ENCODE results near the gene SFMBT1.

The SFMBT1 gene

DNA sequence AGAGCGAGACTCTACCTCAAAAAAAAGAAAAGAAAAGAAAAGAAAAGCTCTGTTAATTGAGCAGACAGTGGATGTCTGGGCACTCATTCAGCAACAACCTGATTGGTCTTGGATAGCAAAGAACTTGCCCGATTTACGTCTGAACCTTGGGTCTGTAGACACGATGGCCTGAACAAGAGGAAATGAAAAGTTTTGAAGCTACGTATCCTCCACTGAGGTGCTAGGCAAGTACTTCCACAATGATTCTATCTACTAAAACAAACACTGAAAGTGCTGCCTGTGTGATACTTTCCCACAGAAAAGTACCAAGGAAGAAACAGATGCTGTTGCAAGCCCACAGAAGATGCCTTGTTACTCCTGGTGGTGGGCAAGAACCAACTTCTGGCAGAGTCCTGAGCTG, 189.2 kb downstream of the SFMBT1 start:
- H3K79me1 ChIP-seq (replicated peaks; ENCODE audit: low read length, poor library complexity, severe bottlenecking): peaks cover 17% of the 10 kb centered on the region
- peaks cover 11% of the 10 kb centered on the region for H3K4me1 ChIP-seq (ENCODE audit: control insufficient read depth, insufficient read depth, low read depth, low read length)
- H3K4ac ChIP-seq (ENCODE audit: low read depth in 1 of 2, low read length in 2 of 2): no peak overlapping the region
- H2AFZ ChIP-seq (ENCODE audit: low read depth, low read length): no peak overlapping the region
- H3K9me3 ChIP-seq (ENCODE audit: control insufficient read depth, low read length): no peaks in the 10 kb centered on the region
- peaks cover 15 to 18% of the 10 kb centered on the region in 2 experiments for H3K36me3 ChIP-seq (ENCODE audit: control insufficient read depth in 1 of 2, insufficient read depth in 2 of 2, low read depth in 1 of 2, low read length in 2 of 2)
- over 99% methylated on average over 5 of the region's 5 CpGs for WGBS
- H3K18ac ChIP-seq (ENCODE audit: low read depth in 1 of 2, low read length in 2 of 2): no peak overlapping the region
- H4K91ac ChIP-seq (ENCODE audit: low read length): no peak overlapping the region
- H2BK12ac ChIP-seq (ENCODE audit: low read length in 2 of 2): no peak overlapping the region
- no peak overlapping the region for H2BK5ac ChIP-seq (ENCODE audit: low read depth, low read length, poor library complexity, severe bottlenecking)
- no peak overlapping the region for H2AK5ac ChIP-seq (ENCODE audit: low read length, severe bottlenecking)
- H3K4me2 ChIP-seq (ENCODE audit: low read length, poor library complexity, severe bottlenecking): no peak overlapping the region
- no peak overlapping the region for H2BK15ac ChIP-seq (ENCODE audit: low read depth, poor library complexity, severe bottlenecking)
- H3K23ac ChIP-seq (ENCODE audit: low read length in 2 of 2): no peak overlapping the region
- no peak for DNase-seq
- no peak overlapping the region for H4K8ac ChIP-seq (ENCODE audit: low read length)
- H3K14ac ChIP-seq (ENCODE audit: low read length in 2 of 2): no peak overlapping the region
- no peak overlapping the region for H3K4me3 ChIP-seq (ENCODE audit: insufficient read depth in 1 of 2, low read depth in 1 of 2, low read length in 2 of 2)
- H3K9ac ChIP-seq (ENCODE audit: low read length): no peak overlapping the region
- no peak overlapping the region for H2BK120ac ChIP-seq (ENCODE audit: low read depth, low read length)
- H3K27ac ChIP-seq (ENCODE audit: low read length, poor library complexity, severe bottlenecking): no peak overlapping the region
- no peaks in the 10 kb centered on the region for H3K27me3 ChIP-seq (ENCODE audit: control insufficient read depth in 1 of 2, insufficient read depth in 1 of 2, low read length in 2 of 2)

DNA sequence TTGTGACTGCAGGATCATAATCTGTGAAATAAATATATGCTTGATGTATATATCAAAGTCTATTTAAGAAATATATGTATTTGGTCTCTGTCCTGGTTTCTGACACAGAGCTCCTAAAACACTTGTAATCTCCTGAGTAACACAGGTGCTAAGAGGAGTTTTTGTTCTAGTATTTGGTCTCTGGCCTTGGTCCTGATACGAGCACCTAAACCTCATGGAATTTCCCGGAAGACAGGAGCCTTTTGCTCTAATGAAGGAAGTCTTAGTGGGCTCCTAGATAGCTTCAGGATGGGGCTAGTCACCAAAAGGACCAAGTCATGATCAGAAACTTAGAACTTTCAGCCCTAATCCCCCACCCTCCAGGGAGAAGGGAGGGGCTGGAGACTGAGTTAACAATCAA, 191.9 kb downstream of the SFMBT1 start:
- H2AFZ ChIP-seq (ENCODE audit: low read depth, low read length): no peak overlapping the region
- no peaks in the 10 kb centered on the region for H3K27me3 ChIP-seq (ENCODE audit: control insufficient read depth in 1 of 2, insufficient read depth in 1 of 2, low read length in 2 of 2)
- H3K18ac ChIP-seq (ENCODE audit: low read depth in 1 of 2, low read length in 2 of 2): no peak overlapping the region
- H3K4me1 ChIP-seq (ENCODE audit: control insufficient read depth, insufficient read depth, low read depth, low read length): peaks cover 1% of the 10 kb centered on the region
- no peak overlapping the region for H4K8ac ChIP-seq (ENCODE audit: low read length)
- no peak overlapping the region for H3K4me2 ChIP-seq (ENCODE audit: low read length, poor library complexity, severe bottlenecking)
- H3K4ac ChIP-seq (ENCODE audit: low read depth in 1 of 2, low read length in 2 of 2): no peak overlapping the region
- peaks cover 14% of the 10 kb centered on the region for H3K79me1 ChIP-seq (replicated peaks; ENCODE audit: low read length, poor library complexity, severe bottlenecking)
- H3K23ac ChIP-seq (ENCODE audit: low read length in 2 of 2): no peak overlapping the region
- H2BK15ac ChIP-seq (ENCODE audit: low read depth, poor library complexity, severe bottlenecking): no peak overlapping the region
- no peak overlapping the region for H2BK5ac ChIP-seq (ENCODE audit: low read depth, low read length, poor library complexity, severe bottlenecking)
- no peak overlapping the region for H2AK5ac ChIP-seq (ENCODE audit: low read length, severe bottlenecking)
- H2BK12ac ChIP-seq (ENCODE audit: low read length in 2 of 2): no peak overlapping the region
- H3K36me3 ChIP-seq (ENCODE audit: control insufficient read depth in 1 of 2, insufficient read depth in 2 of 2, low read depth in 1 of 2, low read length in 2 of 2): peaks cover 28 to 32% of the 10 kb centered on the region in 2 experiments
- no peak for DNase-seq
- no peak overlapping the region for H3K9ac ChIP-seq (ENCODE audit: low read length)
- H2BK120ac ChIP-seq (ENCODE audit: low read depth, low read length): no peak overlapping the region
- 100% methylated on average over 1 of the region's 2 CpGs for WGBS
- no peak overlapping the region for H3K27ac ChIP-seq (ENCODE audit: low read length, poor library complexity, severe bottlenecking)
- no peak overlapping the region for H3K14ac ChIP-seq (ENCODE audit: low read length in 2 of 2)
- H3K9me3 ChIP-seq (ENCODE audit: control insufficient read depth, low read length): no peaks in the 10 kb centered on the region
- no peak overlapping the region for H3K4me3 ChIP-seq (ENCODE audit: insufficient read depth in 1 of 2, low read depth in 1 of 2, low read length in 2 of 2)
- no peak overlapping the region for H4K91ac ChIP-seq (ENCODE audit: low read length)

Measured in mesenchymal stem cell (in vitro differentiated cells and primary cell).